ENCODE data around the gene CDC42. TPM values are rescaled to one million over a fixed set of nuclear protein-coding genes. Genes with fewer than 3 reads are reported as not detected.
"Not testable (repeated sequence)": the region's sequence is repeated elsewhere in the genome, so short reads cannot be mapped to it uniquely, and the experiment has no call there.

CDC42 gene
- 100 to 1,000 TPM; 186 to 260 (median 205) TPM for total RNA-seq

DNA sequence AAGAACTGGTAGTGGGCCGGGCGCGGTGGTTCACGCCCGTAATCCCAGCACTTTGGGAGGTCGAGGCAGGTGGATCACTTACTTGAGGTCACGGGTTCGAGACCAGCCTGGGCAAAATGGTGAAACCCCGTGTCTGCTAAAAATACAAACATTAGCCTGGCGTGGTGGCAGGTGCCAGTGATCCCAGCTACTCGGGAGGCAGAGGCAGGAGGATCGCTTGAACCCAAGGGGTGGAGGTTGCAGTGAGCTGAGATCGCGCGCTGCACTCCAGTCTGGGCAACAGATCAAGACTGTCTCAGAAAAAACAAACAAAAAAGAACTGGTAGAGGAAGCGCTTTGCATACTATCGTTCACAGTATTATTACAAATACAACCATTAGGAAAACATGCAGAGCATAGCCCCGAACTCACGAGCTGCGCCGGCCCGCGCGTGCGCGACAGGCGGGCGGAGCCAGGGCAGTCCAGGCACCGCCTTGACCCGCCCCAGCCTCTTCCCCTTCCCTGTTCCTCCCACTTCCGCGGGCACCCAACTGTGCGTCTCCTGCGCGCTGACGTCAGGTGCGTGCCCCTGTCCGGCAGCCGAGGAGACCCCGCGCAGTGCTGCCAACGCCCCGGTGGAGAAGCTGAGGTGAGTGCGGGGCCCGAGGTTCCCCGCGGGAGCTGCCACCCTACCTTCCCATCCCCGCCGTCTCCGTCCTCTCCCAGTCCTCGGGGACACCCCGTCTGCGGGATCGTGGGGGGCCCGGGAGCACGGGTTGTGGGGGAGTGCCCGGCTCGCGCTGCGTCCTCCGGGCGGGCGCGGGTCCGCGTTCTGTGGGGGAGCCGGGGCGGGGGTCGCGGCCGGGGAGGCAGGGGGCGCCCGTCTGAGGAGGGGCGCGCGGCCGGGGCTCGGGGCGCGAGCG lies at the start of gene CDC42:
Gene CDC42, plus strand, starts transcription at position 595 of the 902 bp plus-strand sequence. CDS start 25,770 bp downstream, outside the sequence.
- TF ChIP-seq, protein P1, sequence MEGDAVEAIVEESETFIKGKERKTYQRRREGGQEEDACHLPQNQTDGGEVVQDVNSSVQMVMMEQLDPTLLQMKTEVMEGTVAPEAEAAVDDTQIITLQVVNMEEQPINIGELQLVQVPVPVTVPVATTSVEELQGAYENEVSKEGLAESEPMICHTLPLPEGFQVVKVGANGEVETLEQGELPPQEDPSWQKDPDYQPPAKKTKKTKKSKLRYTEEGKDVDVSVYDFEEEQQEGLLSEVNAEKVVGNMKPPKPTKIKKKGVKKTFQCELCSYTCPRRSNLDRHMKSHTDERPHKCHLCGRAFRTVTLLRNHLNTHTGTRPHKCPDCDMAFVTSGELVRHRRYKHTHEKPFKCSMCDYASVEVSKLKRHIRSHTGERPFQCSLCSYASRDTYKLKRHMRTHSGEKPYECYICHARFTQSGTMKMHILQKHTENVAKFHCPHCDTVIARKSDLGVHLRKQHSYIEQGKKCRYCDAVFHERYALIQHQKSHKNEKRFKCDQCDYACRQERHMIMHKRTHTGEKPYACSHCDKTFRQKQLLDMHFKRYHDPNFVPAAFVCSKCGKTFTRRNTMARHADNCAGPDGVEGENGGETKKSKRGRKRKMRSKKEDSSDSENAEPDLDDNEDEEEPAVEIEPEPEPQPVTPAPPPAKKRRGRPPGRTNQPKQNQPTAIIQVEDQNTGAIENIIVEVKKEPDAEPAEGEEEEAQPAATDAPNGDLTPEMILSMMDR (IDR thresholded peaks at IDR 0.05): no peak
- ATAC-seq (ENCODE audit: low FRiP score) (peak; percentile 98), DNase-seq (ENCODE audit: low spot score) (peak; percentile 89)

DNA sequence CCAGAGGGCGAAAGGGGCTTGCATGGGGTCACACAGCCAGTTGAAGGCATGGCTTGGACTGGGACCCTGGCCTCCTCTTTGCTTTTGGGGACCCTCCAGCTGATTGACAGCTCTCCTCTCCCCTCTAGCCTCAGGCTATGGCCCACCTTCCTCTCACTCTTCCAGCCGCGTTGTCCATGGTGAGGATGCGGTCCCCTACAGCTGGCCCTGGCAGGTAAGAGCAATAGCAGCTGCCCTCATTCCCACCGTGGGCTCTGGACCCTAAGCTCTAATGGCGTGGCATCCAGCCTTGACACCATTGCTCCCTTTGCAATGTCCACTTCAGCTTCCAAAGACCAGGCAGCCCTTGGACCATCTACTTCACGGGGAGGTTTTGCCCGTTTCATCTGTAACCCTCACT lies 49.6 kb upstream of the CDC42 start:
- not testable (repeated sequence) for ATAC-seq (ENCODE audit: low FRiP score); DNase-seq (ENCODE audit: low spot score)

DNA sequence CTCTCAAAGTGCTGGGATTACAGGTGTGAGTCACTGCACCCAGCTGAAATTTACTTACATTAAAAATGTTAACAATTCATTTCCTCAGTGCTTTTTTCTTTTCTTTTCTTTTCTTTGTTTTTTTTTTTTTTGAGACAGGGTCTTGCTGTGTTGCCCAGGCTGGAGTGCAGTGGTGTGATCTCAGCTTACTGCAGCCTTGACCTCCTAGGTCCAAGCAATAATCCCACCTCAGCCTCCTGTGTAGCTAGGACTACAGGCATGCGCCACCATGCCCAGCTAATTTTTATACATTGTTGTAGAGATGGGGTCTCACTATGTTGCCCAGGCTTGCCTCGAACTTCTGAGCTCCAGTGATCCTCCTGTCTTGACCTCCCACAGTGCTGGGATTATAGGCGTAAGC lies 48.5 kb upstream of the CDC42 start:
- ATAC-seq (ENCODE audit: low FRiP score); DNase-seq (ENCODE audit: low spot score): not testable (repeated sequence)

DNA sequence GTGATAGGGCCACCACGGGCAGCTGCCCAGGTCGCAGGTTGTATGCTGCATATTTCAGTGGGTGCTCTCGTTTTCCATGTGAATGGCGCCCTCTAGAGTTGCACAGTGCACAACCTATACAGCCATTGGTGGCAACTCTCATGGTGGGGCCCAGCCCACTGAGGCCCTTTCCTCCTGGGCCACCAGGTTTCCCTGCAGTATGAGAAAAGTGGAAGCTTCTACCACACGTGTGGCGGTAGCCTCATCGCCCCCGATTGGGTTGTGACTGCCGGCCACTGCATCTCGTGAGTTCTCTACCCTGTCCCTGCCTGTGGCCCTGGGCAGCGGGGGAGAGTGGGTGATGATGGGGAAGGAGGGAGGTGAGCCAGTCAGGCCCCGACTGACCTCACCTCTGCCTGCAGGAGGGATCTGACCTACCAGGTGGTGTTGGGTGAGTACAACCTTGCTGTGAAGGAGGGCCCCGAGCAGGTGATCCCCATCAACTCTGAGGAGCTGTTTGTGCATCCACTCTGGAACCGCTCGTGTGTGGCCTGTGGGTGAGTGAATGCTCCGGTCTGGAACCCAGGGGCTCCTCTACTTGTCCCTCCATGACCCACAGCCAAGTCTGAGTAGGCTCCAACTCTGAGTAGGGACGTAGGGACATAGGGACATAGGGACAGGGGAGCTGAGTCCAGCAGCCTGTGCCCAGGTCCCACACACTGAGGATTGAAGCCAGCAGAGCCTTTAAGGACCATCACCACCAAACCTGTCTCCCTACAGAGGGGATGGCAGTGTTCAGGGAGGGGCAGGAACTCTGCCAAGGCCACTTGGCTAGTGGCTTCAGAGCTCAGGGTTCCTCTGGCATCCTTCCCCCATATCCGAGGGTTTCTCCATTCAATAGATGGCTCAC lies 47.0 kb upstream of the CDC42 start:
- DNase-seq (ENCODE audit: low spot score); ATAC-seq (ENCODE audit: low FRiP score): not testable (repeated sequence)

DNA sequence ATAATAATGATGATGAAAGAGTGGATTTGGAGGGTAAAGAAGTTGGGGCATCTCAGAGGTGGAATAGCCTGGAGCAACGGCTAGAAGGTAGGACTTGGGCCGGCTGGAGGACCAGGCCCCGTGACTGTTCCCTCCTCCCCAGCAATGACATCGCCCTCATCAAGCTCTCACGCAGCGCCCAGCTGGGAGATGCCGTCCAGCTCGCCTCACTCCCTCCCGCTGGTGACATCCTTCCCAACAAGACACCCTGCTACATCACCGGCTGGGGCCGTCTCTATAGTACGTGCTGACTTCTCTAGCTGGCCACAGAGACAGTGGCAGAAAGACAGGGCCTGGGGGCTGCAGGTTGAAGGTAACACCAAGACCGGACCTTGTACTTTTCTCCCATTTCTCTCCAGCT lies 45.8 kb upstream of the CDC42 start:
- not testable (repeated sequence) for ATAC-seq (ENCODE audit: low FRiP score); DNase-seq (ENCODE audit: low spot score)

DNA sequence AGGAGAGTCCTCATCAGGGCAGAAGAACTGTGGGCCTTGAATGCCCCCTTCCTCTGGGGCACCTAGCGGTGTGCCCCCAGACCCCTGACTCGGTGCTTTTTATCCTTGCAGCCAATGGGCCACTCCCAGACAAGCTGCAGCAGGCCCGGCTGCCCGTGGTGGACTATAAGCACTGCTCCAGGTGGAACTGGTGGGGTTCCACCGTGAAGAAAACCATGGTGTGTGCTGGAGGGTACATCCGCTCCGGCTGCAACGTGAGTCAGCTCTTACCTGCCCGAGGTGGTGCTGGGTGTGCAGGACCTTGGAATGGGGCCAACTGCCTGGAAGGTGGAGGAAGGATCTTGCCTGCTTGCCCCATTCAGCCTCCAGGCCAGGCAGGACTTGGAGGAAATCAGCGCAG lies 45.2 kb upstream of the CDC42 start:
- not testable (repeated sequence) for DNase-seq (ENCODE audit: low spot score); ATAC-seq (ENCODE audit: low FRiP score)

DNA sequence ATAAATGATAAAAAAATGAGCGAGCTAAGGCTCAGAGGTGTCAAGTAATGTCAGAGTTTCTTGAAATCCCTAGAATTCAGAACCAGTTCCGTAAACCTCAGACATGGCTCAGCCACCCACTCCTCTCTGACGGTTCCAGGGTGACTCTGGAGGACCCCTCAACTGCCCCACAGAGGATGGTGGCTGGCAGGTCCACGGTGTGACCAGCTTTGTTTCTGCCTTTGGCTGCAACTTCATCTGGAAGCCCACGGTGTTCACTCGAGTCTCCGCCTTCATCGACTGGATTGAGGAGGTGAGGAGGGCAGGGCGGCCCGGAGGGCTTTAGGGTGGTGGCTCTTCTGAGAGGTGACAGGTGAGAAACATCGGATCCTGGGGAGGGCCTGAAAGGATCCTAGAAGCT lies 42.9 kb upstream of the CDC42 start:
- ATAC-seq (ENCODE audit: low FRiP score): peak; percentile 41
- not testable (repeated sequence) for DNase-seq (ENCODE audit: low spot score)

DNA sequence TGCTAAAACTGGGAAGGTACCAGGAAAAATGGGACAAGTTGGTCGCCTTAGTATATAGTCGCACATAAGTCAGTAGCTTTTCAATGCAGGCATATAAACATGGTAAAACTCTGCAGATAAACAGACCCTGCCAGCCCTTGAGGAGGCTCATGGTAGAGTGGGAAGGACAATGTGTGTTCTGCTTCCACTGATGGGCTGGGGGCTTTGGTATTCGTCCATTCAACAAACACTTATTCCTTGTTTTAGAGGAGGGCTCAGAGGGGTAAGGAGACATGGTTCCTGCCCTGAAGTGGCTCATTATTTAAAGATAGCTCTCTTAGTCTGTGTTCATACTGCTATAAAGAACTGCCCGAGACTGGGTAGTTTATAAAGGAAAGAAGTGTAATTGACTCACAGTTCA lies 39.8 kb upstream of the CDC42 start:
- not testable (repeated sequence) for DNase-seq (ENCODE audit: low spot score); ATAC-seq (ENCODE audit: low FRiP score)

DNA sequence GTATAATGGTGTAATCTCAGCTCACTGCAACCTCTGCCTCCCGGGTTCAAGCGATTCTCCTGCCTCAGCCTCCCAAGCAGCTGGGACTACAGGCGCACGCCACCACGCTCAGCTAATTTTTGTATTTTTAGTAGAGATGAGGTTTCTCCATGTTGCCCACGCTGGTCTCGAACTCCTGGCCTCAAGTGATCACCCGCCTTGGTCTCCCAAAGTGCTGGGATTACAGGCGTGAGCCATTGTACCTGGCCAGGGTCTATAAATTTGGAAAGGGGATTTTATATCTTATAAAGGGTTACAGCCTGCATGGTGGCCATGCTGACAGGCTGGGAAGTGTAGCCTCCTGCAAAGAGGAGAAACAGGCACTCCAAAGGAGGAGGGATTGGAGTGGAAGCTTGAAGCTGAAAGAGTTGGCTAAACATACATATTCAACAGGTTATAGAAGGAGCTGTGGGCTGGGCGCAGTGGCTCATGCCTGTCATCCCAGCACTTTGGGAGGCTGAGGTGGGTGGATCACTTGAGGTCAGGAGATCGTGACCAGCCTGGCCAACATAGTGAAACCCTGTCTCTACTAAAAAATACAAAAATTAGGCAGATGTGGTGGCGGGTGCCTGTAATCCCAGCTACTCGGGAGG lies 37.8 kb upstream of the CDC42 start:
- DNase-seq (ENCODE audit: low spot score); ATAC-seq (ENCODE audit: low FRiP score): not testable (repeated sequence)

DNA sequence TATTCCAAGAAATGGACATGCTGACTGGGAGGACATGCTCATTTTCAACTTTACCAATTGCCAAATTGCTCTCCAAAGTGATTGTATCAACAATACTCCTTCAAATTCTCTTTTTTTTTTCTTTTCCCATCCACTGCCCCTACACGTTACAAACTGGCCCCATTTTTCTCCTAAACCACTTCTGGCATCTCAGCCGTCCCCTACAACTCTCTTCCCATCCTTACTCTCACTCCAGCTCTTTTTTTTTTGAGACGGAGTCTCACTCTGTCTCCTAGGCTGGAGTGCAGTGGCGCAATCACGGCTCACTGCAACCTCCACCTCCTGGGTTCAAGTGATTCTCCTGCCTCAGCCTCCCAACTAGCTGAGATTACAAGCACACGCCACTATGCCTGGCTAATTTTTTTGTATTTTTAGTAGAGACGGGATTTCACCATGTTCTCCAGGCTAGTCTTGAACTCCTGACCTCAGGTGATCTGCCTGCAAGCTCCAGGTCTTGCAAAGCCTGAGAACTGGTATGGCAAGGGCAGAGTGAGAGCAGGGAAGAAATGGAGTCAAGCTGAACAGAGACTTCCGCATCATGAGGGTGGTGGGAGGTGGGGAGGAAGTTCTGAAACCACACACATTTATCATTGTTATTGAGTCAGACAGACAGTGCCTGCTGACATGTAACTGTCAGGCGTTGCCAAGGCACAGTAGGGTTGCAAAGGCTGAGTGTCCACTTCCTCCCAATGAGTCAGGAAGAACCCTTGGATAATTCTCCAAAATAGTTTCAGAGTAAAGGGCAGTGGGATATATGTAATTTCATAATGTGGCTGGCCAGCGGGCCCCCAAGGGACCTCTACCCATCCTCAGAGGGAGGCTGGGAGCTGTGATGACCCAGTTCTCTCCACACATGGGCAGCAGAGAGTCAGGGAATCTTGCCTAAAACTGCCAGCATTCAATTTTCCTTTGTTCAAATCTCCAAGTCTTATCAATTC lies 33.6 kb upstream of the CDC42 start:
- ATAC-seq (ENCODE audit: low FRiP score): peak; percentile 65
- no peak for DNase-seq (ENCODE audit: low spot score)
- TF ChIP-seq, protein P1 (IDR thresholded peaks at IDR 0.05): no peak
